ENCODE data around the gene AGGF1.

Gene AGGF1

DNA sequence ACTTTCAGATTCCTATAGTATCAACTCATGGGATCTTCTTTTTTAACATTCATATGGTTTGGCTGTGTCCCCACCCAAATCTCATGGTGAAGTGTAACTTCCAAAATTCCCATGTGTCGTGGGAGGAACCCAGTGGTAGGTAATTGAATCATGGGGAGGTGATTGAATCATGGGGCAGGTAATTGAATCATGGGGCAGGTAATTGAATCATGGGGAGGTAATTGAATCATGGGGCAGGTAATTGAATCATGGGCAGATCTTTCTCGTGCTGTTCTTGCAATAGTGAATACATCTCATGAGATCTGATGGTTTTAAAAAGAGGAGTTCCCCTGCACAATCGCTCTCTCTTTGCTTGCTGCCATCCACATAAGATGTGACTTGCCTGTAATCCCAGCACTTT, 21.8 kb upstream of the AGGF1 start:
- CTCF ChIA-PET: interaction anchor here (0.6 to 0.7 kb wide), 2 partner anchors 7 to 131 kb away, joined by 3 to 4 read pairs; no protein-coding TSS in a partner anchor
- TF ChIP-seq, protein P1, sequence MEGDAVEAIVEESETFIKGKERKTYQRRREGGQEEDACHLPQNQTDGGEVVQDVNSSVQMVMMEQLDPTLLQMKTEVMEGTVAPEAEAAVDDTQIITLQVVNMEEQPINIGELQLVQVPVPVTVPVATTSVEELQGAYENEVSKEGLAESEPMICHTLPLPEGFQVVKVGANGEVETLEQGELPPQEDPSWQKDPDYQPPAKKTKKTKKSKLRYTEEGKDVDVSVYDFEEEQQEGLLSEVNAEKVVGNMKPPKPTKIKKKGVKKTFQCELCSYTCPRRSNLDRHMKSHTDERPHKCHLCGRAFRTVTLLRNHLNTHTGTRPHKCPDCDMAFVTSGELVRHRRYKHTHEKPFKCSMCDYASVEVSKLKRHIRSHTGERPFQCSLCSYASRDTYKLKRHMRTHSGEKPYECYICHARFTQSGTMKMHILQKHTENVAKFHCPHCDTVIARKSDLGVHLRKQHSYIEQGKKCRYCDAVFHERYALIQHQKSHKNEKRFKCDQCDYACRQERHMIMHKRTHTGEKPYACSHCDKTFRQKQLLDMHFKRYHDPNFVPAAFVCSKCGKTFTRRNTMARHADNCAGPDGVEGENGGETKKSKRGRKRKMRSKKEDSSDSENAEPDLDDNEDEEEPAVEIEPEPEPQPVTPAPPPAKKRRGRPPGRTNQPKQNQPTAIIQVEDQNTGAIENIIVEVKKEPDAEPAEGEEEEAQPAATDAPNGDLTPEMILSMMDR (conservative IDR thresholded peaks at IDR 0.05; ENCODE audit: low read depth): no peak
- DNase-seq (ENCODE audit: low spot score): no peak
- H3K27ac ChIP-seq: no peak overlapping the region
- POLR2A ChIA-PET (ENCODE audit: low non-redundant PET): no interaction called here

DNA sequence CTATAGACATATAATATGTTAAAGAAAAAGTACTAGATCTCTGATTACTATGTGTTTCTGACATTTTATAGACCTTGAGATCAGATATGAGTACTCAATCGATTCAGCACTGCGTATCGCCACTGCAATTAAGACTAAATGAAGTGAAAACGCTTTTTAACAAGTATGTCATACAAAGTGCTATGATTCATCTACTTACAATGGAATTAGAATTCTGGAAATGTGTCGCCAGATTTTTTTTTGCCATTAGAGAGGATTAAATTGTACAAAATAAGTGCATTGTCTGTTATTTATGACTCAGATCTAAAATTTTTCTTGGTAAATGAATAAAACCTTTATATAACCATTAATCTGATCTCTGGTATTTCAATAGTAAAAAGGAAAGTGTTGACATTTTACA, 20.0 kb upstream of the AGGF1 start:
- ChIA-PET POLR2A (ENCODE audit: low non-redundant PET) (no interaction called here), CTCF (no interaction called here)
- TF ChIP-seq, protein P1 (conservative IDR thresholded peaks at IDR 0.05; ENCODE audit: low read depth): no peak
- H3K27ac ChIP-seq: no peak overlapping the region
- no peak for DNase-seq (ENCODE audit: low spot score)

DNA sequence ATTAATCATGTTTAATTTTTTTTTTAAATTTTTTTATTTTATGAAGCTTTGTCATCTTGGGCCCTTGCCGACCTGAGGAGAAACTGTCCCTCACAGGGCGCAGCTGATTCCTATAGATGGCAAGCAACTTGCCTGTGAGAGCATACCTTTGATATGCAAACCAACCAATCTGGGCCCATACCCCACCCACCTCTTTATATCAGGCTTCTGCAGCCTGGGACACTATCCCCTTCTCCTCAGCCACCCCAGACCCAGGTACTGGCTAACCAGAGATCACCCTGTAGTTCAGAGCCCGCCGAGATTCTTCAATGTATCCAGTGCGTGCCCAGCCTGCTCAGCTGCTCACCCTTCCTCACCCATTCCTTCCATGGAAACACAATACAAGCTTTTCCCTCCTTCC, 18.7 kb upstream of the AGGF1 start:
- no peak for DNase-seq (ENCODE audit: low spot score)
- ChIA-PET POLR2A (ENCODE audit: low non-redundant PET) (no interaction called here), CTCF (no interaction called here)
- no peak overlapping the region for H3K27ac ChIP-seq
- TF ChIP-seq, protein P1 (conservative IDR thresholded peaks at IDR 0.05; ENCODE audit: low read depth): no peak

DNA sequence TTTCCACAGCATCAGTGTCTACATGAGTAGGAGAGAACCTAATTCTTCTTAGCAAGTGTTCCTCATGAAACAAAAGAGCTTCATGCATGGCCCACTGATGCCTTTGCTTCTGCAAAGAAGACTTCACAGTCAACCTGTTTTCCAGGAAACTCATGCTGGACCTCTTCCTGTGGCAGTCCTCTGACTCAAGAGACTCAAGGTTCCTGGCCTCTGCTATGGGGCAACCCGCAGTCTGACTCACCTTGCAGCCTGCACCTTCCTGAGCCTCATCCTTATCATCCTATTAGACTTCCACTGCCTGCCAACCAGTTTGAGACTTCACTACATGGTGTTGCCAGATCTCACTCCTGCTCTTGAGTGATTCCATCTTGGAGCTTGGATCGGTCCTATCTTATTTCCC, 17.6 kb upstream of the AGGF1 start:
- TF ChIP-seq, protein P1 (conservative IDR thresholded peaks at IDR 0.05; ENCODE audit: low read depth): no peak
- POLR2A ChIA-PET (ENCODE audit: low non-redundant PET): no interaction called here
- H3K27ac ChIP-seq: no peak overlapping the region
- CTCF ChIA-PET: interaction anchor here (0.6 to 1.1 kb wide), 3 partner anchors 54 to 145 kb away, joined by 3 read pairs; no protein-coding TSS in a partner anchor
- peak; percentile 26 for DNase-seq (ENCODE audit: low spot score)

DNA sequence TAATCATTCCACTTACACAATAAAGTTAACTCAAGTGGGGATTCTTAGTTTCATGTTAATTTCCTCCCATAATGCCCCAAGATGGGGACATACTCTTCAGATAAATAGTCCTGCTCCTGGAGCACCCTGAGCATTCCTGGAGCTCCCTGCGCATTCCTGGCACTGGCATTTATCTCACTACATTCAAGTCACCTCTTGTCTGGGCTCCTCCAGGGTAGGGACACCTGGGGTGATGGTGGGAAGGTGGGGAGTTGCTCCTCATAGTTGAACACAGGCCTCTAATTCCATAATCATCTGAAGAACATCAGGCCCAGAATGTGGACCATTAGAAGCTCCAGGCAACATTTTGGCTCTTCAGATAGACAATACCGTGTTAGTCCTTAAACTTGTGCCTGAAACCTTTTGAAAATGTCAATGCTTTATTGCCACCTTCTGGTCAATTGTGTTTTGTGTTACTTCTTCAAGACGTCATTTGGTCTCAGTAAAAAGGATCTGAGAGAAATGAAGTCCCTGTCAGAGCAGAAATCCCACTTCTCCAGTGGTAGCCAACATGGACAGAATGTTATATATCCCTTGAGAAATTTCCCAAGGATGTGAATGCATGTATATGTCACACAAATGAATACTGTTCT, 14.2 kb upstream of the AGGF1 start:
- peak; percentile 26 for DNase-seq (ENCODE audit: low spot score)
- H3K27ac ChIP-seq: no peak overlapping the region
- ChIA-PET POLR2A (ENCODE audit: low non-redundant PET) (interaction anchor here (0.7 kb wide), 1 partner anchor 146 kb away, joined by 3 read pairs; no protein-coding TSS in a partner anchor), CTCF (interaction anchor here (0.6 to 1.9 kb wide), 11 partner anchors 8 to 691 kb away, joined by 3 to 29 read pairs (median 4); no protein-coding TSS in a partner anchor)
- TF ChIP-seq, protein P1 (conservative IDR thresholded peaks at IDR 0.05; ENCODE audit: low read depth): peak; percentile 12; the same call in 1 of the 2 replicates

DNA sequence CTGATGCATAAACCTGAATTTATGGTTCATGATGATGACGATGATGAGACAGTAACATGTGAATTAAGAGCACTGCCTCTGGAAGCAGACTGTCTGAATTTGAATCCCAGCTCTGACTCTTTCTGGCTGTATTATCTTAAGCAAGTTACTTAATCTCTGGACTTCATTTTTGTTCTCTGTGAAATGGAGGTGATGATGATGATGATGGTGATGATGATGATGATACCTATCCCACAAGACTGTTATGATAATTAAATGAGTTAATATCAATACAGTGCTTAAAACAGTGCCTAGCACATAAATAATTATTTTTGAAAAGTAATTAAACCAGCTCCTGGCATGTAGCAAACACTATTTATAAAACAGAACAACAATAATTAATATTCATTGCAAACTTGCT, 13.2 kb upstream of the AGGF1 start:
- H3K27ac ChIP-seq: no peak overlapping the region

More for the DNA sequence above, 13.2 kb upstream of the AGGF1 start:
- TF ChIP-seq, protein P1 (conservative IDR thresholded peaks at IDR 0.05; ENCODE audit: low read depth): no peak
- no peak for DNase-seq (ENCODE audit: low spot score)
- ChIA-PET POLR2A (ENCODE audit: low non-redundant PET) (no interaction called here), CTCF (interaction anchor here (0.6 to 1.9 kb wide), 4 partner anchors 89 to 422 kb away, joined by 3 to 29 read pairs (median 7); no protein-coding TSS in a partner anchor)
